Mesendoderm (in vitro differentiated cells): ENCODE measurements around the gene IL19.

Experiments
- DNase-seq: peaks from one replicate; pipeline ENCODE4 v3.0.0; 2013
- H2AK5ac ChIP-seq: 2 replicates; pipeline ENCODE4 v1.6.1; 2013; ENCODE audit warnings: low read length, inconsistent platforms
- H2BK120ac ChIP-seq: 2 replicates; pipeline ENCODE4 v1.6.1; 2013; ENCODE audit warnings: low read depth, mild to moderate bottlenecking, low read length, moderate library complexity, mixed read lengths
- H2BK15ac ChIP-seq: replicated peaks from 2 replicates; pipeline ENCODE4 v1.6.1; 2013; ENCODE audit warnings: low read depth, mild to moderate bottlenecking, moderate library complexity
- H2BK5ac ChIP-seq: 2 replicates; pipeline ENCODE4 v1.6.1; 2013; ENCODE audit warnings: low read length, inconsistent platforms
- H3K18ac ChIP-seq: 2 replicates; pipeline ENCODE4 v1.6.1; 2013; ENCODE audit warnings: mild to moderate bottlenecking, low read length, mixed read lengths
- H3K23ac ChIP-seq: one replicate; pipeline ENCODE4 v1.6.1; 2013; ENCODE audit warnings: low read length
- H3K27ac ChIP-seq: 2 replicates; pipeline ENCODE4 v1.5.1; 2013; ENCODE audit warnings: low read depth, mild to moderate bottlenecking, inconsistent platforms, low read length, moderate library complexity
- H3K27me3 ChIP-seq: 2 replicates; pipeline ENCODE4 v1.6.1; 2013; ENCODE audit warnings: low read length, control low read depth, mild to moderate bottlenecking, inconsistent platforms; ENCODE audit not compliant: insufficient read depth, poor library complexity
- H3K36me3 ChIP-seq: 2 replicates; pipeline ENCODE4 v1.6.1; 2013; ENCODE audit warnings: low read length, inconsistent platforms; ENCODE audit not compliant: control insufficient read depth, insufficient read depth
- H3K4ac ChIP-seq: one replicate; pipeline ENCODE4 v1.6.1; 2013; ENCODE audit warnings: low read depth, mild to moderate bottlenecking, low read length, moderate library complexity
- H3K4me1 ChIP-seq: 2 replicates; pipeline ENCODE4 v1.6.1; 2013; ENCODE audit warnings: low read depth, low read length, inconsistent platforms; ENCODE audit not compliant: control insufficient read depth
- H3K4me2 ChIP-seq: 2 replicates; pipeline ENCODE4 v1.6.1; 2013; ENCODE audit warnings: low read length
- H3K4me3 ChIP-seq: 2 replicates; pipeline ENCODE4 v1.5.1; 2013; ENCODE audit warnings: mild to moderate bottlenecking, low read length
- H3K56ac ChIP-seq: one replicate; pipeline ENCODE4 v1.6.1; 2013; ENCODE audit warnings: low read length
- H3K79me1 ChIP-seq: 2 replicates; pipeline ENCODE4 v1.6.1; 2013; ENCODE audit warnings: low read length, inconsistent platforms
- H3K79me2 ChIP-seq: 2 replicates; pipeline ENCODE4 v1.6.1; 2013; ENCODE audit warnings: mild to moderate bottlenecking, low read length; ENCODE audit not compliant: control insufficient read depth, insufficient read depth
- H3K9ac ChIP-seq: 2 replicates; pipeline ENCODE4 v1.6.1; 2013; ENCODE audit warnings: low read length, inconsistent platforms
- H4K5ac ChIP-seq: one replicate; pipeline ENCODE4 v1.6.1; 2013; ENCODE audit warnings: low read length
- H4K8ac ChIP-seq: one replicate; pipeline ENCODE4 v1.6.1; 2013; ENCODE audit warnings: low read depth, mild to moderate bottlenecking, control low read depth, low read length, moderate library complexity
- WGBS: extraction: QIAGEN DNeasy Blood & Tissue Kit; methylation state at CpG from one replicate; pipeline ENCODE4 v1.1.7; 2013; ENCODE audit warnings: low lambda C conversion rate, missing lambda C conversion rate; ENCODE audit not compliant: insufficient coverage; ENCODE audit errors: extremely low coverage; 5-methylcytosine and 5-hydroxymethylcytosine counted together

The IL19 gene

GRCh38 chr1:206816390-206817287 is 46.1 kb downstream of the IL19 start:
- Histone ChIP-seq H2BK120ac (no peak overlapping the region), H3K27ac (no peak overlapping the region), H3K27me3 (no peaks in the 10 kb centered on the region), H3K18ac (no peak overlapping the region), H4K5ac (no peak overlapping the region), H2AK5ac (no peak overlapping the region), H3K23ac (no peak overlapping the region), H4K8ac (no peak overlapping the region), H3K4me1 (no peaks in the 10 kb centered on the region), H2BK15ac (no peak overlapping the region), H3K79me1 (no peaks in the 10 kb centered on the region), H3K36me3 (no peaks in the 10 kb centered on the region), H3K4me3 (no peak overlapping the region), H2BK5ac (no peak overlapping the region), H3K56ac (no peak overlapping the region), H3K9ac (no peak overlapping the region), H3K4me2 (no peak overlapping the region), H3K4ac (no peak overlapping the region), H3K79me2 (no peaks in the 10 kb centered on the region)
- WGBS, result 100% methylated on average over 1 of the region's 4 CpGs
- DNase-seq, result no peak

GRCh38 chr1:206821493-206821892 is 50.9 kb downstream of the IL19 start:
- Histone ChIP-seq H3K4ac (no peak overlapping the region), H3K4me1 (no peaks in the 10 kb centered on the region), H2BK120ac (no peak overlapping the region), H3K9ac (no peak overlapping the region), H3K79me1 (no peaks in the 10 kb centered on the region), H2BK15ac (no peak overlapping the region), H3K27ac (no peak overlapping the region), H2AK5ac (no peak overlapping the region), H4K5ac (no peak overlapping the region), H3K23ac (no peak overlapping the region), H3K79me2 (no peaks in the 10 kb centered on the region), H3K56ac (no peak overlapping the region), H3K4me3 (no peak overlapping the region), H3K4me2 (no peak overlapping the region), H3K36me3 (no peaks in the 10 kb centered on the region), H4K8ac (no peak overlapping the region), H3K27me3 (no peaks in the 10 kb centered on the region), H2BK5ac (no peak overlapping the region), H3K18ac (no peak overlapping the region)
- WGBS, result no CpG with 5 or more reads among the region's 4 CpGs
- DNase-seq, result no peak

GRCh38 chr1:206823727-206824126 is 53.2 kb downstream of the IL19 start:
- no peak overlapping the region for H4K5ac ChIP-seq
- no peak overlapping the region for H2BK5ac ChIP-seq
- H2BK15ac ChIP-seq, result no peak overlapping the region
- H3K4me1 ChIP-seq, result no peaks in the 10 kb centered on the region
- H3K36me3 ChIP-seq, result no peaks in the 10 kb centered on the region
- H4K8ac ChIP-seq, result no peak overlapping the region
- no peak overlapping the region for H3K18ac ChIP-seq
- no peak overlapping the region for H2BK120ac ChIP-seq
- no peaks in the 10 kb centered on the region for H3K79me1 ChIP-seq
- H3K27me3 ChIP-seq, result no peaks in the 10 kb centered on the region
- no peak overlapping the region for H3K4me2 ChIP-seq
- no CpG with 5 or more reads among the region's 5 CpGs for WGBS
- DNase-seq, result no peak
- H3K4me3 ChIP-seq, result no peak overlapping the region
- no peak overlapping the region for H2AK5ac ChIP-seq
- no peak overlapping the region for H3K27ac ChIP-seq
- no peak overlapping the region for H3K56ac ChIP-seq
- H3K79me2 ChIP-seq, result no peaks in the 10 kb centered on the region
- no peak overlapping the region for H3K9ac ChIP-seq
- H3K4ac ChIP-seq, result no peak overlapping the region
- no peak overlapping the region for H3K23ac ChIP-seq

GRCh38 chr1:206824331-206824730 is 53.8 kb downstream of the IL19 start:
- no CpG with 5 or more reads among the region's 3 CpGs for WGBS

GRCh38 chr1:206826394-206826793 is 55.8 kb downstream of the IL19 start:
- Histone ChIP-seq H3K56ac (no peak overlapping the region), H3K27ac (no peak overlapping the region), H3K18ac (no peak overlapping the region), H3K4me2 (no peak overlapping the region), H4K8ac (no peak overlapping the region), H3K4ac (no peak overlapping the region), H3K4me3 (no peak overlapping the region), H2BK5ac (no peak overlapping the region), H3K23ac (no peak overlapping the region), H2AK5ac (no peak overlapping the region), H3K4me1 (no peaks in the 10 kb centered on the region), H4K5ac (no peak overlapping the region), H3K79me2 (no peaks in the 10 kb centered on the region), H2BK15ac (no peak overlapping the region), H3K36me3 (no peaks in the 10 kb centered on the region), H3K79me1 (no peaks in the 10 kb centered on the region), H2BK120ac (no peak overlapping the region), H3K27me3 (no peaks in the 10 kb centered on the region), H3K9ac (no peak overlapping the region)
- no peak for DNase-seq
- no CpG with 5 or more reads among the region's 4 CpGs for WGBS

More at GRCh38 chr1:206824331-206824730, 53.8 kb downstream of the IL19 start:
- Histone ChIP-seq H3K4ac (no peak overlapping the region), H2BK5ac (no peak overlapping the region), H3K79me1 (no peaks in the 10 kb centered on the region), H3K56ac (no peak overlapping the region), H3K4me1 (no peaks in the 10 kb centered on the region), H4K8ac (no peak overlapping the region), H3K27me3 (no peaks in the 10 kb centered on the region), H3K27ac (no peak overlapping the region), H2BK120ac (no peak overlapping the region), H2BK15ac (no peak overlapping the region), H4K5ac (no peak overlapping the region), H3K36me3 (no peaks in the 10 kb centered on the region), H3K4me2 (no peak overlapping the region), H3K9ac (no peak overlapping the region), H3K23ac (no peak overlapping the region), H3K18ac (no peak overlapping the region), H2AK5ac (no peak overlapping the region), H3K4me3 (no peak overlapping the region), H3K79me2 (no peaks in the 10 kb centered on the region)
- no peak for DNase-seq

- Histone ChIP-seq H3K36me3 (no peaks in the 10 kb centered on the region), H3K4me1 (no peaks in the 10 kb centered on the region), H3K79me1 (no peaks in the 10 kb centered on the region), H3K79me2 (no peaks in the 10 kb centered on the region), H3K4ac (no peak overlapping the region), H3K23ac (no peak overlapping the region), H2AK5ac (no peak overlapping the region), H2BK15ac (no peak overlapping the region), H3K18ac (no peak overlapping the region), H3K56ac (no peak overlapping the region), H2BK5ac (no peak overlapping the region), H2BK120ac (no peak overlapping the region), H3K4me3 (no peak overlapping the region), H3K9ac (no peak overlapping the region), H3K27ac (no peak overlapping the region), H3K4me2 (no peak overlapping the region), H4K5ac (no peak overlapping the region), H3K27me3 (no peaks in the 10 kb centered on the region), H4K8ac (no peak overlapping the region)
- WGBS, result no CpG with 5 or more reads among the region's 1 CpG
- DNase-seq, result no peak
These were observed 57.5 kb downstream of the IL19 start for GRCh38 chr1:206828061-206828460.
